Right hindlimb (tissue), 1 donor: ENCODE data around the gene ZBTB4.
A peak's percentile ranks its signal among the peaks of the same experiment; 100 is the strongest.

Experiments used
- DNase-seq: peaks from one replicate; pipeline ENCODE4 v3.0.0-alpha.2; 2018

Gene ZBTB4, protein sequence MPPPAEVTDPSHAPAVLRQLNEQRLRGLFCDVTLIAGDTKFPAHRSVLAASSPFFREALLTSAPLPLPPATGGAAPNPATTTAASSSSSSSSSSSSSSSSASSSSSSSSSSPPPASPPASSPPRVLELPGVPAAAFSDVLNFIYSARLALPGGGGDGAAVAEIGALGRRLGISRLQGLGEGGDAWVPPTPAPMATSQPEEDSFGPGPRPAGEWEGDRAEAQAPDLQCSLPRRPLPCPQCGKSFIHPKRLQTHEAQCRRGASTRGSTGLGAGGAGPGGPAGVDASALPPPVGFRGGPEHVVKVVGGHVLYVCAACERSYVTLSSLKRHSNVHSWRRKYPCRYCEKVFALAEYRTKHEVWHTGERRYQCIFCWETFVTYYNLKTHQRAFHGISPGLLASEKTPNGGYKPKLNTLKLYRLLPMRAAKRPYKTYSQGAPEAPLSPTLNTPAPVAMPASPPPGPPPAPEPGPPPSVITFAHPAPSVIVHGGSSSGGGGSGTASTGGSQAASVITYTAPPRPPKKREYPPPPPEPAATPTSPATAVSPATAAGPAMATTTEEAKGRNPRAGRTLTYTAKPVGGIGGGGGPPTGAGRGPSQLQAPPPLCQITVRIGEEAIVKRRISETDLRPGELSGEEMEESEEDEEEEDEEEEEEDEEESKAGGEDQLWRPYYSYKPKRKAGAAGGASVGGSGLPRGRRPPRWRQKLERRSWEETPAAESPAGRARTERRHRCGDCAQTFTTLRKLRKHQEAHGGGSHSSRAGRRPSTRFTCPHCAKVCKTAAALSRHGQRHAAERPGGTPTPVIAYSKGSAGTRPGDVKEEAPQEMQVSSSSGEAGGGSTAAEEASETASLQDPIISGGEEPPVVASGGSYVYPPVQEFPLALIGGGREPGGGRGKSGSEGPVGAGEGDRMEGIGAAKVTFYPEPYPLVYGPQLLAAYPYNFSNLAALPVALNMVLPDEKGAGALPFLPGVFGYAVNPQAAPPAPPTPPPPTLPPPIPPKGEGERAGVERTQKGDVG

DNA sequence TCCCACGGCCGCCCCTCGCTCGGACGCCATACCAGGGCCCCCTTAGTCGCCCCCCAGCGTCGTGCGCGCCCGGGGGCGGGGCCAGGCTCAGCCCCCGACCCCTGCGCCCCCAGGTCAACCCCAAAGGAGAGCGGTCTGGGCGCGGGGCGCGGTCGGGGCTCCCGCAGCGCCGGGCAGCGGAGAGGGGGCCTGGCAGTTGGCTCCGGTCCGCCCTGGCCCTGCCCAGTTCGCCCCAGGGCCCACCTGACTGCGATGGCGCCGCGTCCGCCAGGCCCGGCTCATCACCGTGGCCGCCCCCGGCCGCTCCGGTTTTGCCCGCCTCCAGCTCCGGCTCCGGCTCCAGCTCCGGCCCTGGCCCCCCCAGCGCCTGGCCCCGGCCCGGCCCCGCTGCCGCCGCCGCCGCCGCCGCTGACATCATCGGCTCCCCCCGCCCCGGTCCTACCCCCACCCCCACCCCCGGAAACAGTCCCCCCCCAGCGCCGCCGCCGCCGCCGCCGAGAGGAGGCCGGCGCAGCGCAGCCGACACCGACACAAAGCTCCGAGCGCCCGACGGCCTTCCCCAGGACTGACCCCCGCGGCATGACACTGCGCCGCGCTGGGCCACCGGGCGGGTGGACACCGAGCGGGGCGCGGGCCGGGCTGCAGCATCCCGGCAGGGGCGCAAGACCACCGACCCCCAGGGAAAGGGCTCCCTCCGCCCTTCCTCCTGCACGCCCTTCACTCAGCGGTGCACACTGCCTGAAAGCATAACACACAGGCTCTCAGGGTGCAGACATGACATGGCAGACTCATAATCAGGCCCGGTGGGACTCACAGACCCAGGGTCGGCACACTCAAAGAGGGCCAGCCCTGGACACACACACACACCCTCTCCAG is at the start of gene ZBTB4:
ZBTB4 (minus strand) TSS at position 419 of the 876 bp plus-strand sequence. CDS start 12,830 bp downstream, outside the sequence.
- DNase-seq, result peak; percentile 75

DNA sequence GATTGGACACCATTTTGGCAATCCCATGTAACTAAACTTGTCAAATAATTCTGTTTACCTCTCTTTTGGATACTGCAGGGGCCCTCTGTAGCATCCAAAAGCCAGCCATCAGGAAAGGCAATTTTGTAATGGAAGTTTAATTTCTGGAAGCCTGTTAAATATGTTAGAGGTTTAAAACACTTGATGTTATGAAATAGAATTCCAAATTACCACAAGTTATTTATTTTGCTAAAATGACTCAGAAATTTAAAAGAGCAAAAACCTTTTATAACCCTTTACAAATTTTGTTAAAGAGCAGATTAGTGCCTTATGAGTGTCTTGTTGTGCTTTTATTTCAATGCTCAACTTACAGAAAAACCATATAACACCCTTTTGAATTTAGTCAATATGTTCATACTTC is 49.4 kb upstream of the ZBTB4 start:
- no peak for DNase-seq

DNA sequence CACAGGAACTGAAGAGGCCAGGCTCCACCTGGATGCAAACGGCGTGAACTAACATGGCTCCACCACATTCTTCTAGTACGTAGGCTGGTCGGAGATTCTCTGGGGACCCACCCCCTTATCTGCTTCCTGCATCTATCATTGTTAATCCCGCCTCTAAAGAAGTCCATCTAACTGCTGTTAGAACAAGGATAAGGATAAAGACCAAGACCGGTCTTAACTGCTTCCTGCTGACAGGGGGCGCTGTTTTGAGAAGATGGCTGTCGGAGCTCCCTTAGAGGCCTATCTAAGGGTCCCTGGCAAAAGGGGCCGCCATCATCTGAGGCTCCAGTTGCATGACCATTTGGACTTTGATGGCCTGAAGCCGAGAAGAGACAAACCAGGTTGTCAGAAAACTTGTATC is 43.6 kb upstream of the ZBTB4 start:
- no peak for DNase-seq

DNA sequence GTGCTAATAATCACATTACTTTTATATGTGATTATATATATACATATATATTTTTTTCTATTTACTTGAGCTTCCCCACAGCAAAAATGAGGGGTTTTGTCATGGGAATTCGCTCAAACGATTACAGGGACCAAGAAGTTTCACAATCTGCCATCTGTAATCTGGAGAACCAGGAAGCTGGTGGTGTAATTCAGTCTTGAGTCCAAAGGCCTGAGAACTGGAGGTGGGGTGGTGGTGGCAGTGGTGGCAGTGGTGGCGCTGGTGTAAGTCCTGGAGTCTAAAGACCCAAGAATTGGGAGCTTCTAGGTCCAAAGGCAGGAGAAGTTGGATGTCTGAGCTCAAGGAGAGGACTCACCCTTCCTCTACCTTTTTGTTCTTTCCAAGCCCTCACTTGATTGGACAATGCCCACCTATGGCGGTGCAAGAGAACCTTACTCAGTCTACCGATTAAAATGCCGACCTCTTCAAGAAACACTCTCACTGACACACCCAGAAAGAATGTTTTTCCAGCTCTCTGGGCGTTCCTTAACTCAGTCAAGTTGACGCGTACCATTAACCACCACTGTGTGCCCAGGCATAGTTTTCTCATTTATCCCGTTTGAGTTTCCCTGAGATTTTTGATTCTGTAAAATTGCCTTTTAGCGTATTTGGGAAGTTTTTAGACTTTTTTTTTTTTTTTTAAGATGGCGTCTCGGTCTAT is 36.6 kb upstream of the ZBTB4 start:
- DNase-seq, result no peak

DNA sequence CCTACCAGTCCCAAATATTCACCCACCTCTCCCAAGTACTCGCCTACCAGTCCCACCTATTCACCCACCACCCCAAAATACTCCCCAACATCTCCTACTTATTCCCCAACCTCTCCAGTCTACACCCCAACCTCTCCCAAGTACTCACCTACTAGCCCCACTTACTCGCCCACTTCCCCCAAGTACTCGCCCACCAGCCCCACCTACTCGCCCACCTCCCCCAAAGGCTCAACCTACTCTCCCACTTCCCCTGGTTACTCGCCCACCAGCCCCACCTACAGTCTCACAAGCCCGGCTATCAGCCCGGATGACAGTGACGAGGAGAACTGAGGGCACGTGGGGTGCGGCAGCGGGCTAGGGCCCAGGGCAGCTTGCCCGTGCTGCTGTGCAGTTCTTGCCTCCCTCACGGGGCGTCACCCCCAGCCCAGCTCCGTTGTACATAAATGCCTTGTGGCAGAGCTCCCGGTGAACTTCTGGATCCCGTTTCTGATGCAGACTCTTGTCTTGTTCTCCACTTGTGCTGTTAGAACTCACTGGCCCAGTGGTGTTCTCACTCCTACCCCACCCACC is 34.5 kb upstream of the ZBTB4 start:
- DNase-seq, result no peak

DNA sequence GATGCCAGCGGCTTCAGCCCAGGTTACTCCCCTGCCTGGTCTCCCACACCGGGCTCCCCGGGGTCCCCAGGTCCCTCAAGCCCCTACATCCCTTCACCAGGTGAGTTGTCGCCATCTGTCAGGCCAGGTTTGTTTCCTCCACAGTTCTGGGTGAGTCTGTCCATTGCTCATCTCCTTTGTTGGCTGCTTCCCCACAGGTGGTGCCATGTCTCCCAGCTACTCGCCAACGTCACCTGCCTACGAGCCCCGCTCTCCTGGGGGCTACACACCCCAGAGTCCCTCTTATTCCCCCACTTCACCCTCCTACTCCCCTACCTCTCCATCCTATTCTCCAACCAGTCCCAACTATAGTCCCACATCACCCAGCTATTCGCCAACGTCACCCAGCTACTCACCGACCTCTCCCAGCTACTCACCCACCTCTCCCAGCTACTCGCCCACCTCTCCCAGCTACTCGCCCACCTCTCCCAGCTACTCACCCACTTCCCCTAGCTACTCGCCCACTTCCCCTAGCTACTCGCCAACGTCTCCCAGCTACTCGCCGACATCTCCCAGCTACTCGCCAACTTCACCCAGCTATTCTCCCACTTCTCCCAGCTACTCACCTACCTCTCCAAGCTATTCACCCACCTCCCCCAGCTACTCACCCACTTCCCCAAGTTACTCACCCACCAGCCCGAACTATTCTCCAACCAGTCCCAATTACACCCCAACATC is 33.6 kb upstream of the ZBTB4 start:
- DNase-seq, result no peak

DNA sequence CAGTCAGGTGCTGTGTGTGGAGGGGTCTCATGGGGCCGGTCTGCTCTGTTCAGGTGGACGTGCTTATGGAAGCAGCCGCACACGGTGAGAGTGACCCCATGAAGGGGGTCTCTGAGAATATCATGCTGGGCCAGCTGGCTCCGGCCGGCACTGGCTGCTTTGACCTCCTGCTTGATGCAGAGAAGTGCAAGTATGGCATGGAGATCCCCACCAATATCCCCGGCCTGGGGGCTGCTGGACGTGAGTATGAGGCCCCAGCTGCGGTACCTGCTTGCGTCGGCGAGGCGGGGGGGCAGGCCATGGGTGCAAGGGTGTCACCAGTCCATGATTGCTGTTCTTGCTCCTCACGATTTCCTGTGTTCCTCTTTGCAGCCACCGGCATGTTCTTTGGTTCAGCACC is 32.7 kb upstream of the ZBTB4 start:
- DNase-seq, result no peak

DNA sequence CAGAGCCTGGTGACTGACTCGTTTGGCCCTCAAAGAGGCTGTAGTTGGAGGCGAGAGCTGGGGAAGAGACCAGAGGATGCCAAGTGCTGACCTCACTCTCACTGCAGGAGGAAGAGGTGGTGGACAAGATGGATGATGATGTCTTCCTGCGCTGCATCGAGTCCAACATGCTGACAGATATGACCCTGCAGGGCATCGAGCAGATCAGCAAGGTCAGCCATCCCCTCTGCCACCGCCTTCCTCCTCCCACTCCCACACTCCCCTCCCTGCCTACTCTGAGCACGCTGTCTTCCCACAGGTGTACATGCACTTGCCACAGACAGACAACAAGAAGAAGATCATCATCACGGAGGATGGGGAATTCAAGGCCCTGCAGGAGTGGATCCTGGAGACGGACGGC is 31.7 kb upstream of the ZBTB4 start:
- DNase-seq, result no peak

DNA sequence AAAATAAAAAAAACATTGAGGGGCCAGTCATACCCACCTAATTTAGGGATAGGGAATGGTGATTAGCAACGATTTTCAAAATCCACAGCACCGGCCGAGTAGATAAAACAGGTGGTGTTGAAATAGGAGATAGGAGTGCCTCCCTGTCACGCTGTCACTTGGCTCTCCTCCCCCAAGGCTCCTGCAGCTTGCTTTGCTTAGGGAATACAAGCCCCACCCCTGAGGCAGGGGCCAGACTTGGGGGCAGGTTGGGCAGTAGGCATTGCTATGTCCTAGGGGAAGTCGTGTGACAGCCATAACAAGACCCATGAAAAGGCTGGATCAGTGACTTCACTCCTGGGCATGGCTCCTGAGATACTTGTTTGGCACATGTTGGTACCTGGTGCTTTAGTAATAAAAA is 30.5 kb upstream of the ZBTB4 start:
- no peak for DNase-seq

DNA sequence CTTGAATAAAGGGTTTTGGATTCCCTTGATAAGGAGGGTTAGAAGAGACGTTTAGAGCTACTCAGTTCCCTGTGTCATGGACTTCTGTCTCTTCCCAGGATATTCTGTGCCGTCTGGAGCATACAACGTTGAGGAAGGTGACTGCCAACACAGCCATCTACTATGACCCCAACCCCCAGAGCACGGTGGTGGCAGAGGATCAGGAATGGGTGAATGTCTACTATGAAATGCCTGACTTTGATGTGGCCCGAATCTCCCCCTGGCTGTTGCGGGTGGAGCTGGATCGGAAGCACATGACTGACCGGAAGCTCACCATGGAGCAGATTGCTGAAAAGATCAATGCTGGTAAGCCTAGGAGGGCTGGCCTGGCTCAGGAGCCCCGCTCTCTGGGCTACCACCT is 29.4 kb upstream of the ZBTB4 start:
- no peak for DNase-seq

DNA sequence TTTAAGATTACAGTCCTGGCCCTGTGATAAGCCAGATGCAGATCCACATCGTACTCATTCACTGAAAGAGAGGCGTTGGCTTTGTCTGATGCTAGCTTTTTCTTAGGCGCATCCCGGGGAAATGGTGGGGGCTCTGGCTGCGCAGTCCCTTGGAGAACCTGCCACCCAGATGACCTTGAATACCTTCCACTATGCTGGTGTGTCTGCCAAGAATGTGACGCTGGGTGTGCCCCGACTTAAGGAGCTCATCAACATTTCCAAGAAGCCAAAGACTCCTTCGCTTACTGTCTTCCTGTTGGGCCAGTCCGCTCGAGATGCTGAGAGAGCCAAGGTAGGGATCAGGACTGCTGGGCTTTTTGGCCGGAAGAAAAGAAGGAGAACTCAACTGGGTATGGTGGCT is 28.7 kb upstream of the ZBTB4 start:
- no peak for DNase-seq

DNA sequence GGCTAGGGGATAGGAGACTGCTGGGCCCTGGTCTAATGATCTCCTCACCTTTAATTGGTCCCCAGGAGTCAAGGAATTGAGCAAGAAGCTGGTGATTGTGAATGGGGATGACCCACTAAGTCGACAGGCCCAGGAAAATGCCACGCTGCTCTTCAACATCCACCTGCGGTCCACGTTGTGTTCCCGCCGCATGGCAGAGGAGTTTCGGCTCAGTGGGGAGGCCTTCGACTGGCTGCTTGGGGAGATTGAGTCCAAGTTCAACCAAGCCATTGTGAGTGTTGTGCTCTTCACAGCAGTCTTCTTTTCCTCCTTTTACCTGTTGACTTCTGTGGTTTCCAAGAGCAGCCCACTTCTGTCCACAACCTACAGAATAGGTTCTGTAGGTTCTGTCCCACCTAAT is 24.1 kb upstream of the ZBTB4 start:
- DNase-seq, result no peak

DNA sequence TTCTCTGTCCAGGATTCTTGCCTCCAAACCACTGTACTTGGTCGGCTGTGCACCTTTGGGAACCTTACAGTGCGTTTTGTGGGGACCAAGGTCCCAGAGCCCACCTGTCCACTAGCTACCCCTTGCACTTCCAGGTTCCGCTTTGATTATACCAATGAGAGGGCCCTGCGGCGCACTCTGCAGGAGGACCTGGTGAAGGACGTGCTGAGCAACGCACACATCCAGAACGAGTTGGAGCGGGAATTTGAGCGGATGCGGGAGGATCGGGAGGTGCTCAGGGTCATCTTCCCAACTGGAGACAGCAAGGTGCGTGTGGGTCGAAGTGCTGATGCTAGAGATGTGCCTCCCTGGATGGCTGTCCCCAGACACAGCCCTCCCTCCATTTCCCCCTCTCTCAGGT is 23.6 kb upstream of the ZBTB4 start:
- DNase-seq, result no peak

DNA sequence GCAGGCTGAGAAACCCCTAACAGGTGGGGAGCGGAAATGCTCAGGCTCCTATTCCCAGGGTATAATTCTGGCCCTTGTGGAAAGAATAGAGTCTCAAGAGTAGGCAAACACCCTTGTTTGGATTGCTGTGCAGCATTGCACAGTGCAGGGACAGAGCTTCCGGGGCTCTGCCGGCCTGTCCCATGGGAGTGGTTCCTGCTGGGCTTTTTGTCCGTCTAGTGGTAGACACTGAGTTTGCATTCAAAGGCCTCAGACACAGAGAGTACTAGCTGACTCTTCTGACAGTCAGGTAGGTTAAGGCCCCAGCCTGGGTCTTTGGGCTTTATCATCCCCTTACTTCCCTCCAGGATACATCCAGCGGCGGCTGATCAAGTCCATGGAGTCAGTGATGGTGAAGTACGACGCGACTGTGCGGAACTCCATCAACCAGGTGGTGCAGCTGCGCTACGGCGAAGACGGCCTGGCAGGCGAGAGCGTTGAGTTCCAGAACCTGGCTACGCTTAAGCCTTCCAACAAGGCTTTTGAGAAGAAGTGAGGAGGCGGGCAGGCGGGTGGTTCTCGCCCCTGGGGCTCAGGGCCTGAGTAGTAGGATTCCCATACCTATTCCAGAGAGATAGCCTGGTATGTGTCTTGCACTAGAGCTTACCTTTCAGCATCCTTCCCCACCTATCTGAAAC is 22.9 kb upstream of the ZBTB4 start:
- no peak for DNase-seq

DNA sequence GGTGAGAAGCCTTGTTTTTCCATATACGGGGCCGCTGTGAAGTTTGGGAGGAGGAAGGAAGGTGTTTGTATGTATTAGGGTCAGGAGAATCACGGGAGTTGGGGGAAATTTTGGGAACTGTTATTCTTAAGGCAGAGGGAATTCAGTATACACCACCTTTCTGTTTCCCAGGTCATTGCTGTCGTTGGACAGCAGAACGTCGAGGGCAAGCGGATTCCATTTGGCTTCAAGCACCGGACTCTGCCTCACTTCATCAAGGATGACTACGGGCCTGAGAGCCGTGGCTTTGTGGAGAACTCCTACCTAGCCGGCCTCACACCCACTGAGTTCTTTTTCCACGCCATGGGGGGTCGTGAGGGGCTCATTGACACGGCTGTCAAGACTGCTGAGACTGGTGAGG is 22.3 kb upstream of the ZBTB4 start:
- DNase-seq, result no peak

DNA sequence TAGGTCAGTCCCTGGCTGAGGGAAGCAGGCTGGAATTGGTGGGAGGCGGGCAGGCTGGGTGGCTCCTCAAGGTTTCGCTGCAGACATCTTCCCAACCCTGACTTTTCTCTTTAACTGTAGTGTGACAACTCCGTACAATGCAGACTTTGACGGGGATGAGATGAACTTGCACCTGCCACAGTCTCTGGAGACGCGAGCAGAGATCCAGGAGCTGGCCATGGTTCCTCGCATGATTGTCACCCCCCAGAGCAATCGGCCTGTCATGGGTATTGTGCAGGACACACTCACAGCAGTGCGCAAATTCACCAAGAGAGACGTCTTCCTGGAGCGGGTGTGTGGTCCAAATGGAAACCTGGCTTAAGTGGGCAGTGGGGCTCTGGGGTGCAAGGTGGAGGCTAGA is 19.7 kb upstream of the ZBTB4 start:
- DNase-seq, result no peak

DNA sequence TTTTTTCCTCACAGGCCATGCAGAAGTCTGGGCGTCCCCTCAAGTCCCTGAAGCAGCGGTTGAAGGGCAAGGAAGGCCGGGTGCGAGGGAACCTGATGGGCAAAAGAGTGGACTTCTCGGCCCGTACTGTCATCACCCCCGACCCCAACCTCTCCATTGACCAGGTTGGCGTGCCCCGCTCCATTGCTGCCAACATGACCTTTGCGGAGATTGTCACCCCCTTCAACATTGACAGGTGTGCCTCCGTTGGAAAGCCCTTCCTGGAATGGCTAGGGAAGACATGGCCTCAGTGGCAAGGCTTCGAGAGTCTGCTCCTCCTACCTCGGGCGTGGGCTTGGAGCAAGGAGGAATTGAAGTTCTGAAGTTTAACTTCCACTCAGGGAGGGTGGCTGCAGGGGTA is 18.2 kb upstream of the ZBTB4 start:
- DNase-seq, result no peak

DNA sequence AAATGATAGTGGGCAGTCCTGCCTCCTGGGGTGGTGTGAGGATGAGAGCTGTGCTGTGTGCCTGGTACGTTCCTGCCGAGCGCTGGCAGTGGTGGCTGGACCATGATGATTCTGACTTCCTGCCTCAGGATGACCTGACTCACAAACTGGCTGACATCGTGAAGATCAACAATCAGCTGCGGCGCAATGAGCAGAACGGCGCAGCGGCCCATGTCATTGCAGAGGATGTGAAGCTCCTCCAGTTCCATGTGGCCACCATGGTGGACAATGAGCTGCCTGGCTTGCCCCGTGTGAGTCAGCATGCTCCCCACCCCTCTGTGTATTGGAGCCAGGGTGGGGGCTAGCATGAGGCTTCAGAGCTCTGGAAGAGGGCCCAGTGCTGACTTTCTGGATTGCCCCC is 17.8 kb upstream of the ZBTB4 start:
- no peak for DNase-seq

DNA sequence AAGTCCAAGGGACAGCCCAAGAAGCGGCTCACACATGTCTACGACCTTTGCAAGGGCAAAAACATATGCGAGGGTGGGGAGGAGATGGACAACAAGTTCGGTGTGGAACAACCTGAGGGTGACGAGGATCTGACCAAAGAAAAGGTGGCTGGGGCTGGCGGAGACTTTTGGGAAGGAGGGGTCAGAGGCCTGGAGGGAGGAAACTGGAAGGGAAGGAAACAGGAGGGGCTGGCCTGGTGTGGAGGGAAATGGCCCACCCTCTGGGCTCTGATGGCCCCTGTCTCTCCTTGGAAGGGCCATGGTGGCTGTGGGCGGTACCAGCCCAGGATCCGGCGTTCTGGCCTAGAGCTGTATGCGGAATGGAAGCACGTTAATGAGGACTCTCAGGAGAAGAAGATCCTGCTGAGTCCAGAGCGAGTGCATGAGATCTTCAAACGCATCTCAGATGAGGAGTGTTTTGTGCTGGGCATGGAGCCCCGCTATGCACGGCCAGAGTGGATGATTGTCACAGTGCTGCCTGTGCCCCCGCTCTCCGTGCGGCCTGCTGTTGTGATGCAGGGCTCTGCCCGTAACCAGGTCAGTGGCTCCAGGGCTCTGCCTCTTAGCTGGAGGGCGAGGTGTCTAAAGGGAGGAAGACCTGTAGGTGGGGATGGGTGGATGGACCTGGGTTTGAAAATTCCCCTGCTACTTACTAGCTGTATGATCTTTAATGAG is 17.2 kb upstream of the ZBTB4 start:
- DNase-seq, result no peak

DNA sequence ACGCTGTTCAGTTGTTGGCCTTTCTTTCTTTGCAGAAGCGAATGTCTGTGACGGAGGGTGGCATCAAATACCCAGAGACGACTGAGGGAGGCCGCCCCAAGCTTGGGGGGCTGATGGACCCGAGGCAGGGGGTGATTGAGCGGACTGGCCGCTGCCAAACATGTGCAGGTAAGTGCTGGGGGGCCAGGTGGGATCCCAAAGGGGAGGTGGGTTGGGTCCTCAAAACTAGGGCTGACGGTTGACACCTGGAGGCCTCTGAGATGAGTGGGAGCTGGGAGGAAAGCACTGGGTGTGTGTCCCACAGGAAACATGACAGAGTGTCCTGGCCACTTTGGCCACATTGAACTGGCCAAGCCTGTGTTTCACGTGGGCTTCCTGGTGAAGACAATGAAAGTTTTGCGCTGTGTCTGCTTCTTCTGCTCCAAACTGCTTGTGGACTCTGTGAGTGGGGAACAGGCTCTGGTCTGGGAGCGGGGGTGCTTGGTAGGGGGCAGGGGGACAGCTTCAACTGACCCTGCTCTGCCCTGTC is 16.5 kb upstream of the ZBTB4 start:
- DNase-seq, result no peak
